ENCODE results near the gene EP400.

DNA sequence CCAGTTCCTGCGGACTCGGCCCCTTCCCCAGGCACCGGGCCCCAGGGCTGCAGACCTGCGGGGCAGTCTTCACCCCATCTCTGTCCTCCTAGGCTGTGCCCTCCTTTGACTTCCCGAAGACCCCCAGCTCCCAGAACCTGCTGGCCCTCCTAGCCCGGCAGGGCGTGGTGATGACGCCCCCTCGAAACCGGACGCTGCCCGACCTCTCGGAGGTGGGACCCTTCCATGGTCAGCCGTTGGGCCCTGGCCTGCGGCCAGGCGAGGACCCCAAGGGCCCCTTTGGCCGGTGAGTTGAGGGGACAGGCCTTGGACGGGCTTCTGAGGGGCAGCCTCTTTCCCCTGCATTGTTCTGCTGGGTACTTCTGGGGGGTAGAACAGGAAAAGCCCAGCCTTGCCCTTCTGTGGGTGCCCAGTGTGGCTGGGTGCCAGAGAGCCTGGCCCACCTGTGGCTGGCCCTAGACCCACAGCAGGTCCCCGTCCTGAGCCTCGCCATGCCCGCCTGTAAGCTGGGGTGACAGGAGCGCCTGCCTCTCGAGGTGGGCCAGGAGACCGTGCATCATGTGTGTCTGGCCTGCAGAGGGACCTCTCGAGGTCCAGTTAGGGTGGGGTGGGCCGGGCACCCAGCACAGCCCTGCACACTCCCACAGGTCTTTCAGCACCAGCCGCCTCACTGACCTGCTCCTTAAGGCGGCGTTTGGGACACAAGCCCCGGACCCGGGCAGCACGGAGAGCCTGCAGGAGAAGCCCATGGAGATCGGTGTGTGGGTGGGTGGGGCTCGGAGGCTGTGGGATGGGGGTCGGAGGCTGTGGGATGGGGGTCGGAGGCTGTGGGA is 33.2 kb upstream of the EP400 start:
- TF ChIP-seq CTCF (IDR thresholded peaks at IDR 0.05): no peak
- no peak for TF ChIP-seq POLR2A (IDR thresholded peaks at IDR 0.05)
